Psoas muscle (tissue), 8 donors: ENCODE results near the gene FGR. TPM values are rescaled to one million over a fixed set of nuclear protein-coding genes. Genes with fewer than 3 reads are reported as not detected.
"Not testable (repeated sequence)": the region's sequence is repeated elsewhere in the genome, so short reads cannot be mapped to it uniquely, and the experiment has no call there.

Experiments
- ATAC-seq, 4 donors: fragments of 200-7000 bp; cut with Tn5 transposase; one replicate each; pipeline ENCODE4 v1.9.1; 2020; ENCODE audit warnings: moderate library complexity in 3 of 4, mild to moderate bottlenecking in 2 of 4
- DNase-seq, 2 donors: peaks; one replicate each; pipeline ENCODE4 v3.0.0-alpha.2; 2020
- H3K27ac ChIP-seq: fragments of 200-600 bp; one replicate; pipeline ENCODE4 v1.8.0; 2022
- H3K27me3 ChIP-seq, 3 donors: fragments of 200-600 bp in 1 of 3; one replicate each; pipeline versions ENCODE4 v1.6.1 to v1.8.0; 2013 to 2022; ENCODE audit warnings: low read length in 2 of 3, mild to moderate bottlenecking in 2 of 3, moderate library complexity in 1 of 3; ENCODE audit not compliant: insufficient read depth in 3 of 3
- H3K36me3 ChIP-seq, 2 donors: fragments of 200-600 bp in 1 of 2; one replicate each; pipeline versions ENCODE4 v1.6.1 to v1.8.0; 2013 to 2022; ENCODE audit warnings: low read depth in 1 of 2, mild to moderate bottlenecking in 1 of 2, moderate library complexity in 1 of 2; ENCODE audit not compliant: insufficient read depth in 1 of 2
- H3K4me1 ChIP-seq: fragments of 200-600 bp; one replicate; pipeline ENCODE4 v1.8.0; 2022
- H3K4me3 ChIP-seq: fragments of 200-600 bp; one replicate; pipeline ENCODE4 v1.8.0; 2022; ENCODE audit warnings: mild to moderate bottlenecking
- H3K9me3 ChIP-seq: fragments of 200-600 bp; one replicate; pipeline ENCODE4 v1.8.0; 2022
- WGBS, 3 donors: extraction: QIAGEN DNeasy Blood & Tissue Kit; methylation state at CpG; one replicate each; pipeline versions ENCODE4 v1.1.6 to v1.1.7; 2013; 5-methylcytosine and 5-hydroxymethylcytosine counted together
- intact Hi-C, 2 donors: fragments of 100-400 bp; cut with DNase I; formaldehyde crosslinking; loops; one replicate each; pipeline versions ENCODE4 v1.11.0 to v1.14.2; 2022
- polyA plus RNA-seq, 3 donors: library from polyadenylated mRNA; stranded (reverse); fragments of 200-250 nt; gene quantifications; one replicate each; pipeline ENCODE4 v1.2.3, GENCODE V29; 2013
- total RNA-seq, 4 donors: library from RNA; stranded (reverse); fragmentation: NEBNext Ultra II Directional in 2 of 4; extraction: Animal tissue kit (Norgen Biotek cat#: 25700) in 2 of 4; gene quantifications; one replicate each; pipeline versions ENCODE4 v1.2.1 to v1.2.4, GENCODE V29; 2021 to 2023
- TF ChIP-seq, protein P1 (sequence below): fragments of 200-600 bp; IDR thresholded peaks from one replicate; pipeline ENCODE4 v1.8.0; 2022; ENCODE audit warnings: antibody characterized with exemption
- donor health status: healthy with polysubstance abuse.
- donor health status: DM: no; HTN: no; CAD: no; lungs with moderate emphysema.
- donor health status: Bipolar disorder and iron deficiency.
- donor health status: healthy.
- donor health status: DM: yes; HTN: yes; CAD: no.
- donor health status: DM: no; HTN: no; CAD: no.
- donor health status: DM: no; HTN: no; CAD: no.
- donor health status: DM: yes; HTN: yes; CAD: no.

Gene FGR
- total and polyA plus RNA-seq, 7 donors, result 1.3 to 3.8 (median 2.8) TPM

DNA sequence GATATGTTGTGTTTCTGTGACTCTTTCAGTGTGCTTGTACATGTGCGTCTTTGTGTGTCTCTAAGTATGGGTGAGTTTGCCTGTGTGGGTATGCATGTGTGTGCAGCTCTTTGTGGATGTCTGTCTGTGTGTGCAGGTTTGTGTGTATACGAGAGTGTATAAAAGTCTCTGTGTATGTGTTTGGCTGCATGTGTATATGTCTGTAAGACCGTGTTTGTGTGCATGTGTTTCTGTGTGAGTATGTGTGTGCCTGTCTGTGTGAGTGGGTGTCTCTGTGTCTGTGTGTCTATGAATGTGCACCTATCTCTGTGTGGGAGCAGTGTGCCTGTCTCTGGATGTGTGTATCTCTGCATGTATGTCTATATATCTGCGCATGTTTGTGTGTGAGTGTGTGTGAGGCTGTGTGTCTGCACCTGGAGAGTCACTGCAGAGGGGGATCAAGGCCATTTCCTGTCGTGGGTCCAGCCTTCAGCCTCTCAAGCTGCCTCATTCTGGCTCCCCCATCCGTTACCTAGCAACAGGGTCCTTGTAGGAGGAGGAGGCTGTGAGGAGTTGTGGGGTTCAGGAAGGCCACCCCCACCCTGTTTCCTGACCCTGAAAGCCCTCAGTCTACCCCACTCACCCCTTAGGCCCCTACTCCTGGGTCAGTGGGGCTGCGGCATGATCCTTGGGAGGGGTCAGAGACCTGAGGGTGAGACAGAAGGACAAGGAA, 10.4 kb downstream of the FGR start:
- Histone ChIP-seq H3K36me3 (no peaks in the 10 kb centered on the region), H3K4me3 (no peak overlapping the region), H3K9me3 (no peaks in the 10 kb centered on the region), H3K27ac (no peak overlapping the region), H3K4me1 (peaks cover 4% of the 10 kb centered on the region), H3K27me3 (no peaks in the 10 kb centered on the region)
- WGBS, 3 donors, result 66 to 82% (median 70%) methylated on average over 7 of the region's 7 CpGs
- intact Hi-C loops, result no loop called here
- DNase-seq (no peak), ATAC-seq (no peak)
- TF ChIP-seq, protein P1, sequence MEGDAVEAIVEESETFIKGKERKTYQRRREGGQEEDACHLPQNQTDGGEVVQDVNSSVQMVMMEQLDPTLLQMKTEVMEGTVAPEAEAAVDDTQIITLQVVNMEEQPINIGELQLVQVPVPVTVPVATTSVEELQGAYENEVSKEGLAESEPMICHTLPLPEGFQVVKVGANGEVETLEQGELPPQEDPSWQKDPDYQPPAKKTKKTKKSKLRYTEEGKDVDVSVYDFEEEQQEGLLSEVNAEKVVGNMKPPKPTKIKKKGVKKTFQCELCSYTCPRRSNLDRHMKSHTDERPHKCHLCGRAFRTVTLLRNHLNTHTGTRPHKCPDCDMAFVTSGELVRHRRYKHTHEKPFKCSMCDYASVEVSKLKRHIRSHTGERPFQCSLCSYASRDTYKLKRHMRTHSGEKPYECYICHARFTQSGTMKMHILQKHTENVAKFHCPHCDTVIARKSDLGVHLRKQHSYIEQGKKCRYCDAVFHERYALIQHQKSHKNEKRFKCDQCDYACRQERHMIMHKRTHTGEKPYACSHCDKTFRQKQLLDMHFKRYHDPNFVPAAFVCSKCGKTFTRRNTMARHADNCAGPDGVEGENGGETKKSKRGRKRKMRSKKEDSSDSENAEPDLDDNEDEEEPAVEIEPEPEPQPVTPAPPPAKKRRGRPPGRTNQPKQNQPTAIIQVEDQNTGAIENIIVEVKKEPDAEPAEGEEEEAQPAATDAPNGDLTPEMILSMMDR, result no peak

DNA sequence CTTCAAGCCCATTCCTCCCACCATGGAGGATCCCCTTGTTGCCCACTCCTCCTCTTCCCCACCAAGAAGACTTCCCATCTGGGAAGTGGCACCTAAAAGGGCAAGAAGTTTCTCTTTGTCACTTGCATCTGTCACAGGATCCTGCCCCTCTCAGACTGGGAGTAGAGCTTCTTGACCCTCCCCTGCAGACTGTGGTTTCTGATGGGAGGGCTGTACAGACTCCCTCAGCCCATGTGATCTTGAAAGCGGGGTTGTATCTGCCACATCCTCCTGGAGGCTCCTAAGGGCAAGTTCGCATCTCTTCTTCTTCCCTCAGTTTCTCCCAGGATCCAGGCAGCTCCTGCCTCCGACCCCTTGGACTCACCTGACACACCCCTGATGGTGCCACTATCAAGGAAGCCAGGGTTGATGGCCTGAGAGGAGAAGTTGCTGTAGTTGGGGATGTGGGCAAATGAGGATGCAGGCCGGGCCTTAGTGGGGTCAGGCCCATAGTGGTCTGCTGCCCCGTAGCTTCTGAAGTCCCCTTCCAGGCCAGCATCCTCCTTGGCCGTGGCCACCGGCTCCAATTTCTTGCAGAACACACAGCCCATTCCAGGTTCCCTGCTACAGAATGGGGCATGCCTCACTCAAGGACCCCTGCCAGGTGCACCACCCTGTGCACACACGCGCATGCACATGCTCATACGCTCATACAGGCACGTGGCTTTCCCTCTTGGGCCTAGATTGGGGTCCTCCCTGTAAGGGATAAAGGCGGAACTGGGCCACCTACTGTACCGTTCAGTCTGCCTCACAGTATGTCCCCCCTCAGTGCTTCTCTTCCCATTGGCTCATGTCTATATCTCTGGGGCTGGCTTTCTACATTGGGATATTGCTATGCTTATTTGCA, 11.4 kb downstream of the FGR start:
- DNase-seq, result no peak
- H3K4me3 ChIP-seq, result no peak overlapping the region
- ATAC-seq, result no peak
- H3K4me1 ChIP-seq, result no peaks in the 10 kb centered on the region
- TF ChIP-seq, protein P1, result no peak
- no peaks in the 10 kb centered on the region for H3K36me3 ChIP-seq
- WGBS, 3 donors, result 89 to 92% (median 91%) methylated on average over 13 of the region's 13 CpGs
- no peaks in the 10 kb centered on the region for H3K9me3 ChIP-seq
- no peaks in the 10 kb centered on the region for H3K27me3 ChIP-seq
- no peak overlapping the region for H3K27ac ChIP-seq
- intact Hi-C loops, result no loop called here

DNA sequence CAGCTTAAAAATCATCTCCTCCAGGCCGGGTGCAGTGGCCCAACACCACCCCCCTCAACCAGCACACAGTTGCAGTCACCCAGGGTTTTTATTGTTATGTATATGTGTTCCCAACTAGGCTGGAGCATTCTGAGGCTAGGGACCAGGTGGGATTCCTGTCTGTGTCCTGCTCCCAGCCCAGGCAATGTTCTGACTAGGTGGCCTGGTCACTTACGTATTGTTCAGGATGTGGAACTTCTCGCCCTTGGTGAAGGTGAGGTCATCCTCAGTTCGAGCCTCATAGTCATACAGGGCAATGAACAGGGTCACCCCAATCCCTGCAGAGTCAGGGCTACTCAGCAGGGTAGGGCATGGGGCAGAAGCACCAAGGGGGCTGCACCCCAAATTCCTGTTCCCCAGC, 12.2 kb downstream of the FGR start:
- H3K36me3 ChIP-seq, result no peaks in the 10 kb centered on the region
- H3K4me1 ChIP-seq, result no peaks in the 10 kb centered on the region
- TF ChIP-seq, protein P1, result no peak
- intact Hi-C loops, result no loop called here
- H3K9me3 ChIP-seq, result no peaks in the 10 kb centered on the region
- no peak overlapping the region for H3K27ac ChIP-seq
- no peak for DNase-seq
- no peak overlapping the region for H3K4me3 ChIP-seq
- WGBS, 3 donors, result 83 to 96% (median 88%) methylated on average over 4 of the region's 4 CpGs
- H3K27me3 ChIP-seq, result no peaks in the 10 kb centered on the region
- ATAC-seq, result no peak

DNA sequence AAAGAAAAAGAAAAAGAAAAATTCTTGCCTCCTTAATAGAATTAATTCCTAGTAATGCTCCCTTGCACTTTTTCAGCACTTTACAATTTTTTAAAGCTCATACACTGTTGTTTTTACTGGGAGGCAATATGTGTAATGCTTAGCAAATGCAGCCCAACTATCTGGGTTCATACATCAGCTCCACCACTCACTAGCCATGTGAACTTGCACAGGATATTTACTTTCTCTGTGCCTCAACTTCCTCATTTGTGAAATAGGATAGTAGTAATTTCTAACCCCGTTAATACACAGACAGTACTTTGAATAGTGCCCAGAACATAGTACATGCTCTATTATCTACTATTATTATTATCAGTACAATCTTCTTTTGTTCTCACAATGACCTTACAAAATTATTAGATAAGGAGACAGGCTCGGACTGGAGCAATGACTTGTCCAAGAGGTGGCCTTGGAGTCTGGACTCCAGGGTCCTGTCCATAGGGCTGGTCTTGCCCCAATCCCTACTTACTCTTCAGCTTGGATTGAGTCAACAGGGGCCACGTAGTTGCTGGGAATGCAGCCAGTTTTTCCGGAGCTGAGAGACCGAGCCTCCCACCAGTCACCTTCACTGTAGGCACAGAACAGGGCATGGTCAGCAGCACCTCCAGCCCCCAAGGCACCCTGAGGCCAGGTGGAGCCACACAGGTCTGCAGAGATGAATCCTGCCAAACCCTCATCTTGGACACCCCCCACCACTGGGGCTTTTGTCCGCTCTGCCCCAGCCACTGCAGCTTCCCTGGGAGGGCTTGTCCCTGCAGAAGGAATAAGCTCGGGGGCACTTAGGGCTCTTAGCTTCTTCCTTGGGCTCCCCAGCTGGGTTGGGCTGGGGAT, 13.7 kb downstream of the FGR start:
- TF ChIP-seq, protein P1, result no peak
- no peak overlapping the region for H3K27ac ChIP-seq
- H3K4me3 ChIP-seq, result no peak overlapping the region
- H3K9me3 ChIP-seq, result no peaks in the 10 kb centered on the region
- no peaks in the 10 kb centered on the region for H3K36me3 ChIP-seq
- ATAC-seq (no peak), DNase-seq (no peak)
- intact Hi-C loops, result no loop called here
- WGBS, 3 donors, result 47 to 54% (median 50%) methylated on average over 7 of the region's 7 CpGs
- H3K4me1 ChIP-seq, result no peaks in the 10 kb centered on the region
- H3K27me3 ChIP-seq, result no peaks in the 10 kb centered on the region

DNA sequence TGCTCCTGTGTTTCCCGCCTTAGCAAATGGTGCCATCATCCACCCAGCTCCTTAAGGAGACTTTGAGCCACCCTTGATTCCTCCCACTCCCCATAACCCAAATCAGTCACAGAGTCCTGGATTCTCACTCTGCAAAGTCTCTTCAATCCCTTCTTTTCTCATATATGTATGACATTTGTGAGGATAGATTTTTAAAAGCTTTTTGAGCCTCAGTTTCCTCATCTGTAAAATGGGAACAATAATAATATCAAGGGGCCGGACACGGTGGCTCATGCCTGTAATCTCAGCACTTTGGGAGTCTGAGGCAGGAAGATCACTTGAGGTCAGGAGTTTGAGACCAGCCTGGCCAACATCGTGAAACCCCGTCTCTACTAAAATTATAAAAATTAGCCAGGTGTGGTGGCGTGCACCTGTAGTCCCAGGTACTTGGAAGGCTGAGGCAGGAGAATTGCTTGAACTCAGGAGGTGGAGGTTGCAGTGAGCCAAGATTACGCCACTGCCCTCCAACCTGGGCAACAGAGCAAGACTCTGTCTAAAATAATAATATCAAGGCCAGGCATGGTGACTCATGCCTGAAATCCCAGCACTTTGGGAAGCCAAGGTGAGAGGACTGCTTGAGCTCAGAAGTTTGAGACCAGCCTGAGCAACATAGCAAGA, 15.1 kb downstream of the FGR start:
- H3K4me1 ChIP-seq, H3K27ac ChIP-seq, H3K4me3 ChIP-seq, H3K36me3 ChIP-seq, DNase-seq, H3K27me3 ChIP-seq, H3K9me3 ChIP-seq, ATAC-seq, intact Hi-C loops: not testable (repeated sequence)
- 95 to 96% (median 96%) methylated on average over 7 of the region's 7 CpGs for WGBS, 3 donors
